Measurements from ENCODE around the gene TOX4.
"Not testable (repeated sequence)": the region's sequence is repeated elsewhere in the genome, so short reads cannot be mapped to it uniquely, and the experiment has no call there.

The TOX4 gene

DNA sequence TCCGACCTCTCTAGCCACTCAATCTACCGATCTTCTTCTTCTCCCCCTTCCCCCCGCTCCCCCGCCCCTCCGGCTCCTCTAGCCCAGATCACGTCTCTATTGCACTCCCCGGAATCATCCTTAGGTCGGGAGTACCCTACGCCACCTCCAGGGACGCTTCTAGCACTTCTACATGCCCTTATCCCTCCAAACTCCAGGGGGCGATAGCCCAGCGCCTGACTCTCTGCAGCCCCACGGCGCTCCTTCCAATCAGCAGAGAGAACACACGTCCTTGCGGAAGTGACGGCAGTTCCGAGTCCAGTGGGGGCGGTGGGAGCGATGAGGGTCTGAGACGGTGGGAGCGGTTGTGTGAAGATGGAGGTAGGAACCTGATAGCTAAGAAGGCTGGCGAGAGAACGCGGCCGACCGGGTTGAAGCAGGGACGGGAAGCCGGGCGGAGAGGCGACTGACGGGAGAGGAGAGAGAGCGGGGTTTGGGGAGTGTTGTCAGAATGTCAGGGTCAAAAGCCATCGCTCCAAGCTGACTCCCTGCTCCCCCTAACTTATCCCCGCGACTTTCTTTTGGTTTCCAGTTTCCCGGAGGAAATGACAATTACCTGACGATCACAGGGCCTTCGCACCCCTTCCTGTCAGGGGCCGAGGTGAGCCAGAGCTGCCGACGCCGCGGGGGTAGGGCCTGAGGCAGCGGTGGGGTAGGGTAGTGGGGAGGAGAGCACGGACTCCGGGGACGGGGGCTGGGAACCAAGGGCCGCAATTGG, at the start of gene TOX4, which contains the start of gene RAB2B:
Gene TOX4, plus strand, starts transcription at position 271 of the 757 bp plus-strand sequence. Its CDS starts 84 bp downstream, at position 355.
Gene RAB2B, minus strand, starts transcription at position 35 of the 757 bp plus-strand sequence. CDS start 87 bp downstream, outside the sequence.
- DNase-seq, result peak; percentile 99

DNA sequence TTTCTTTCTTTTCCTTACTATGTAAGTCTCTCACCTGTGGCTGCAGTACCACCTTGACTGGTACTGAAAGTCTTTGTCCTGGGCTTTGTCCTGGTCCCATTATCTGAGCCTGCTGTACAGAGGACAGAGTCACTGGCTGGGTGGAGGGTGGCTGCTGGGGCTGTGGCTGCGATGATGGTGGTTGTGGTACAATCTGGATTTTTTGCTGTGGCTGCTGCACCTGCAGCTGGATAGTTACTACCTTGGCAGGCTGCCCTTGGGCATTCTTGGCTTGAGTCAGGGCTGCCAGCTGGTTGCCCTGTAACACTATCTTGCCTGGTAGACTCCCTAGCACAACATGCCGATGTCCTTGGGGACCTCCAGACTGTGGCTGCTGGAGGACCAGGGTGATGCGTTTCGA, 48.1 kb upstream of the TOX4 start:
- no peak for DNase-seq

DNA sequence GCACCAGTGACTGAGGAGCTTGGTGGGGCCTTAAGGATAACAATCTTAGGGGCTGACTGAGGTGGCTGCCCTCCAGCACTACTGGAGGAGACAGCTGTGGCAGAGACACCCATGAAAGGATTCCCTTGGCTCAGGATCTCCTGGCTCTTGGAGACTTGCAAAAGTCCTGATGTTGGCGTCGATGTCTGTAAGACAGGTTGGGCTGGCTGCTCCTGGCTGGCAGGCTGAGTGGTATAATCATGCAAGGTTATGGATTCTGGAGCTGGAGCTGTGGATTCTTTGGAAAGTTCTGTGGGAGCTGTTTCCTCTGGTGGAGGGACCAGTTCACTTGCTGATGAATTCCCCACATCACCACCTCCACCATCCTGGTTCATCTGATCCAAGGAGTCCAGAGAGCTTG, 45.9 kb upstream of the TOX4 start:
- no peak for DNase-seq

DNA sequence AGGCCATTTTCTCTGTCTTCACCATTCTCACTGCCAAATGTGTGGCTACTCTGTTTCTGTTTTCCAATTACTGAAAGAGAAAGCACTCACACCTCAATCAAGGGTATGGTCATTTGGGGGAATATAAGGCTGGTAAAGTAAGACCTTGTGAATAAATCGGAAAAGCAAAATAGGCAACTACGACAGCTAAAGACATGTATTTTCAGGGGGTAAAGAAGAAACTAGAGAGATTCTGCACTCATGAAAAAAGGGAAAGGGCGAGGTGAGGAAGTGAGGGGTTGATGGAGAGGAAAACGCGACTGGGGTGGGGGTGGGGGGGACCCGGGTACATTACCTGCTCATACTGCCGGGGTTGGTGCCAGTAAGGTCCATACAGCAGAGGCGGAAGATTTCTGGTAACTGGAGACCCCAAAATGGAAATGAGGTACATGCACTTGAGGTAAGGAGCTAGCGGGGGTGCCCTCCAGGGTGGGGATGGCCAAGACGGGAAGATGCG, 40.4 kb upstream of the TOX4 start:
- DNase-seq, result no peak

DNA sequence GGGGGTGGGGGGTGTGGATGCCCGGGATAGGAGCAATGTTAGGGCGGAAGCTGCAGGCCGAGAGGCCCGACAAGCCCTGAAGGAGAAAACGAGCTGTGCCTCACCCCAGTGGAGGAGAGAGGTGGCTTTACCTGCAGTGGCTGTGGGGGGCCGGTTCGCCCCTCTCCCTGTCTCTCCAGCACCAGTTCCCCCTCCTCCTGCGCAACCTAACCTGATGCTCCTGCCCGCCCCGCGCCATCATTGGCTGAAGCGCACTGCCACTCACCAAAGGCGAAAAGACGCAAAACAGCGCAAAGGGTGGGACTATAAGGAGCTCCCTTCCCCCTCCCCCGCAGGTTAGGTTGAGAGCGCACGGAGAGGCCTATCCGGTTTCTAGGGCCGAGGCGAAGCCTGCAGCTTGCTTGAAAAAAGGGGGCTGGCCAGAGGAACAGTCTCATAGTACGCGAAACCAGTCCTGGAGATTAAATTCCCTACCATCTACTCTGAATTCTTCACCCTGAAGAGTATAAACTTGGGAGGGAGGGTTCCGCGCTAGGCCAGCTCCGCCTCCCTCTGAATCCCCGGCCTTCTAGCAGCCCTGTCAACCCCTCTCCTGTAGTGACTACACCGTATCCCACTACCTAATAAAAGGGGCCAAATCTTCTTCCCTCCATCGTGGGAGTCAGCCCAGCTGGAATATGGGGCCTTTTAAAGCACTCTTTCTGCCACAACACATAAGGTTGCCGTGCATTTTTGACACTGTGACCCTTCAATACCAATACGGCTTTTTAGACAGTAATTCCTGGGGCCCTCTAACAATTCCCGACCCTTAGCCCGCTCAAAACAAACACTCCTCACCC, 39.7 kb upstream of the TOX4 start:
- DNase-seq, result peak; percentile 99

DNA sequence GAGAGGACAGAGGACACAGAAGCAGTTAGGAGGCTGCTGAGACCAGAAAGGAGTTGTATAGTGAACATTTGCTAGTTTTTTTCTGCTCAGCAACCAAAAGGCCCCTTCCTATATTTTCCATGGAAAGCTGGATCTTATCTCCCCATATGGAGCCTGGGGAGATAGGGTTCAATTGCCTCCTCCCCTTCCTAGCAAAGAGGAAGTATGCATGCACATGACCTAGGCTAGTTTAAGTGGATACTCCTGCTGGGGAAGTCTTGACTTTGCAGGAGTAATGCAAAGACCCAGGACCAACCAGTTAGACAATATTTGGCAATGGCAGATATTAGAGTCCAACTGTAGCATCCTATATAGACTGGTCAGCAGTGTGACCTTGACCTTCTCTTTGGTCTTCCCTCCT, 36.1 kb upstream of the TOX4 start:
- no peak for DNase-seq

DNA sequence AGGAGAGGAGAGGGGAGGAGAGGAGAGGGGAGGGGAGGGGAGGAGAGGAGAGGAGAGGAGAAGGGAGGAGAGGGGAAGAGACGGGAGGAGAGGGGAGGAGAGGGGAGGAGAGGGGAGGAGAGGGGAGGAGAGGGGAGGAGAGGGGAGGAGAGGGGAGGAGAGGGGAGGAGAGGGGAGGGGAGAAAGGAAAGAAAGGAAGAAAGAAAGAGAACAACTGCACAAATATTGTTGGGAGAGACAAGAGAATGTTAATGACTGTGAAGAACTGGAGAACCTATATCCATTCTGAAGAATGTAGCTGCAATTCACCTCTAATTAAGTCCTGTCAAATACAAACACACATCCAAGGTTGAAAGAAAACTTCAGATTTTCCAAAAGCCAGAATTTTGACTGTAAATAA, 34.3 kb upstream of the TOX4 start:
- DNase-seq, result not testable (repeated sequence)

DNA sequence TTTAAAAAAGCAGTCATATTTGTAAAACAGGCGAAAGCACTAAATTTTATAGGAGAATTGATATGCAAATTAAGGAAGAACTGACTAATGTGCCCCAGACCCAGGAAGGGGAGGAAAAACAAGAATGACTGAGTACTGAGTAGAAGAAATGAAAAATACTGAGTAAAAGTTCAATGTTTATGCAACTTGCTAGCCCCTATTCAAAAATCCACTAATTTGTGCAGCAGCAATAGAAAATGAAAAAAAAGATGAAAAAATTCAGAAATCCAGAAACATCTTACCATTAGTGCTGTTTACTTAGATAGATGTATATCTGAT, 27.1 kb upstream of the TOX4 start:
- DNase-seq, result no peak

DNA sequence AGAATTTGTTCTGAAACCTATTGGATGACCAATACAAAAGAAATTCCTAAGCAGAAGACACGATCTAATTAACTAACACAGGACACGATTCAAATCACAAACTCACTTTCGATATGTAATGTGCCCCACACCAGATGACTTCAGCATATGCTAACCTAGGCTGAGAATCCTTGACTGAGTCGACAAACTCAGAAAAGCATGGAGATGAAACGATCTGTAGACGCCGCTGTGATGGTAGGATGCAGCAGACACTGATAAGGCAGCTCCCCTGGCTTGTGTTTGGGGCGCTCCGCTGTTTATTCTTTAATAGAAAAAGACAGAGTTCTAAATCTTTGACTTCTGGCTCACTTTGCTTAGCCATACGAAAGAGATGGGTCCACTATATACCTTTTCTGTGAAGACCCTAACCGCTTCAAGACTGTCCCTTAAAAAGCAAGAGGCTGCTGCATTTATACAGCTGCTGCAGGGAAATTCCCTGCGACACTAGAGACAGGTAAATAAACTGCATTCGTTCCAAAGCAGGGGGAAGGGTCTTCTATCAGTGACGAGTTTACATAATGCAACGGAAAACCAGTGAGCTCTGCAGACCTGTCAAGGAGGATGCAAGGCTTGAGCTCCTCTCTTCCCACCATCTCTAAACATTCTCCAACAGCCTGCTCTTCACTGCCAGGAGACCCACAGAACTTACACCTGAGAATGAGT, 22.0 kb upstream of the TOX4 start:
- DNase-seq, result no peak

DNA sequence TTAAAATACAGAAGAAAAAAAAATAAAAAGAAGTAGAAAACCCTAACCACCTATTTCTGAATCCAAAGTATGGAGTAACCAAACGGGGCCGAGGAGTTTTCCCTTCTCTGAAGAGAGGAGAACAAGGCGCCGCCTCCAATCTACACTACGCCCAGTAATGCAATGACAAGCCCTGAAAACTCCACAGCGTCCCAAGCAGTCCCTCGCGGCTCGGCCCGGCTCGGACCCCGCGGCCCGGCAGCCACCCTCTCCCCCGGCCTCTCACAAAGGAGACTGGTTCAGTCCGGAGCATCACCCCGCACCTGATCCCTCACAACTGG, 21.4 kb upstream of the TOX4 start:
- DNase-seq, result no peak

DNA sequence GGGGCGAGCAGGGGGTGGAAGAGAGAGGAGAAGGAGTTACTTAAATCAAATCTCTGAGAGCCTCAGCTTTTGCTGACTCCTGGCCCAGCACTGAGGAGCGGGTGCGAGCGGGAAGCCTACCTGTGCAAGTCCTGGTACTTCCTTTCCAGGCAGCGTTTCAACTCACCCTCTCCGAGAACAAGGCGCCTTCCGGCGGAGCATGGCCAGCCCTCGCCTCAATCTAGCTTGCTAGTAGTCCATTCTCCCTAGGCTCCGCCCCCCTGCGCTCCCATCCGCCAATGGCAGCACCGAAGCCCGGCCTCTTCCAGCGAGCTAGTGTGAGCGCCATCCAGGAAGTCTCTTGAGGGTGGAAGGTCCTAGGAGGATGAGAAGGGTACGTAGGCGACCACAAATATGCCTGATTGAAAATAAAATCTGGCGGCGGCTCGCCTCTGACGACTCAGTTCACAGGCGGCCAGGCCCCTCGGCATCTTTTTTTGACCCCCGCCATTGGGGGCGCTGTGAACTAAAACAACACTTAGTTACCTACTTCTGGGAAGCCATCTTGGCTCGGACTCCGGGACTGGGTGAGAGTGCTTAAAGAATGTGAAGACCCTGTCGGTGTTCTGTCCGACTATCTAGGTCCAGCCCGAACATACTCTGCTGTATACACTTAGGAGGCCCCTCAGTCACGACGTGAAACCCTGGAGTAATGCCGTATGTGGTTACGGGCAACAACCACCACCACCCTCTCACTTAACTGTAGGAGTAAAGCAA, 20.9 kb upstream of the TOX4 start, which contains the start of gene CHD8:
Gene CHD8, minus strand, starts transcription at position 212 of the 756 bp plus-strand sequence. CDS start 24,480 bp downstream, outside the sequence.
- peak; percentile 100 for DNase-seq

DNA sequence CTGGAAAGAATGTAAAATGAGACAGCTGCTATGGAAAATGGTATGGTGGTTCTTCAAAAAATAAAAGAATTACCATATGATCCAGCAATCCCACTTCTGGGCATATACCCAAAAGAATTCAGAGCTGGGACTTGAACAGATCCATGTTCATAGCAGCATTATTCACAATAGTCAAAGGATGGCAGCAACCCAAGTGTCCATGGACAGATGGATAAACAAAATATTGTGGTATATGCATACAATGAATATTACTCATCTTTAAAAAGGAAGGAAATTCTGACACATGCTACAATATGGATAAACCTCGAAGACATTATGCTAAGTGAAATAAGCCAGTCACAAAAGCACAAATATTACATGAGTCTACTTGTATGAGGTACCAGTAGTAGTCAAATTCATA, 9.4 kb upstream of the TOX4 start:
- DNase-seq, result no peak

DNA sequence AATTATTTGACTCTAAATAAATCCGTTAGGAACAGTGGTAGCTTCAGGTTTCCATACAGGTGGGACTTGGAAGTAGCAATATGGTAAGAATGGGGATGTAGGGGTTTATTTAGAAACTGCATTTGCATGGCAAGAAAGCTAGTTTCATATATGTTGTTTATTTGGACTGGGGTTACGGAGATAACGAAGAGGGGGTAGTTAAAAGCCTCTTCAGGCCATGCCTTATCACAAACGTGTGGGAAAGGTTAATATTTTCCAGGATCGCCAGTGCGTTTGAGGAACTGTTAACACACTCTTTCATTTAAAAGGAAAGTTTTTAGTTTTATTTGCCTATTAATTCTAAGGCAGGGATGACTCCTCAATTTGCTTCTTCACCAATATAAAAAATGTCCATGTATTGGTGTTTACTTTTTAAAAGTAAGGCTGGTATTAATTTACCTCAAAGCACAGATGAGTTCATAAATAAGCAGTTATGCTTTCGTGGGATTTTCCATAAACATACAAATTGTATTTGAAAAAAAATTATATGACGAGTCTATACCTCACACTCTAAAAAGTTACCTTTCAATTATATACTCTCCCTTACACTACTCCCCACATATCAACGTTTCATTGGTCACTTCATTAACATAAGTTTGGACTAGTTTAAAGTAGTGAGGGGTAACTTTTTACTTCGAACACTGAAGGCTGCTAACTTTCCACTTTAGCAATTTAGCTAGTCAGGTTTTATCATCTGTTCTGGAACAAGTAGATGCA, 1.1 kb upstream of the TOX4 start:
- DNase-seq, result no peak

DNA sequence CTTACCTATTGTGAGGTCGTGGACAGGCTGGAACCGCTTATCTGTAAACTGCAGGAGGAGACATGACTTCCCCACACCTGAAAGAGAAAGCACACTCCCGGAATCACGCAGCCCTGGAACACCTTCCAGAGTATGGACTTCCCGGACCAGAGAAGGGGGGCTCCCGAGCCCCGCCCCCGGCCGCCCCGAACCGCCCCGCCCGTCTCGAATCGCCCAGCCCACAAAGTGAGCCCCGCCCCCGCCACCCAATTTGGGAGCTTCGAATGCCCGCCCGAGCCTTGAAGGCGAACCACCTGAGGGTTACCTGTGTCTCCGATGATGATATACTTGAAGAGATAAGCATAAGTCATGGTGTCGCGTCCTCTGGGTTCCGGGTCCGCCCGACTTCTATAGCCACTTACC, 471 bp upstream of the TOX4 start:
- DNase-seq, result no peak

DNA sequence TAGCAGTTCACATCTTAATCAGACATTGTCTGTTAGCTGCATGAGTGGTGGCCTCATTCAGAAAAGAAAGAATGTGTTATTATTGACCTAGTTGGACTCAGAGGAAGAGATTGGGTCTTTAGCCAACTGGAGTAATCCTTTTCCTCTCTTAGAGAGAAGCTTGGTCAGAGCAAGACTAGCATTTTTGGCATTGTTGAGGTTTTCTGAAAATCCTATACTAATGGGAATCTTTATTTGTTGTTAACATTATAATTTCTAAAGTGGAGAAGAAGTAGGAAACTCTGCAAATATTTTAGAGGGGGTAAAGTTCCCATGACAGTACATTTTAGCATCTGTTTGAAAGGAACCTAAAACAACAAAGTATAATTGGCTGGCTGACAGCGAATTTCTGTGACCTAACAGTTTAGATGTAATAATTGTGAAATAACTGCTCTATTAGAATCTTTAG, 9.7 kb downstream of the TOX4 start:
- no peak for DNase-seq

DNA sequence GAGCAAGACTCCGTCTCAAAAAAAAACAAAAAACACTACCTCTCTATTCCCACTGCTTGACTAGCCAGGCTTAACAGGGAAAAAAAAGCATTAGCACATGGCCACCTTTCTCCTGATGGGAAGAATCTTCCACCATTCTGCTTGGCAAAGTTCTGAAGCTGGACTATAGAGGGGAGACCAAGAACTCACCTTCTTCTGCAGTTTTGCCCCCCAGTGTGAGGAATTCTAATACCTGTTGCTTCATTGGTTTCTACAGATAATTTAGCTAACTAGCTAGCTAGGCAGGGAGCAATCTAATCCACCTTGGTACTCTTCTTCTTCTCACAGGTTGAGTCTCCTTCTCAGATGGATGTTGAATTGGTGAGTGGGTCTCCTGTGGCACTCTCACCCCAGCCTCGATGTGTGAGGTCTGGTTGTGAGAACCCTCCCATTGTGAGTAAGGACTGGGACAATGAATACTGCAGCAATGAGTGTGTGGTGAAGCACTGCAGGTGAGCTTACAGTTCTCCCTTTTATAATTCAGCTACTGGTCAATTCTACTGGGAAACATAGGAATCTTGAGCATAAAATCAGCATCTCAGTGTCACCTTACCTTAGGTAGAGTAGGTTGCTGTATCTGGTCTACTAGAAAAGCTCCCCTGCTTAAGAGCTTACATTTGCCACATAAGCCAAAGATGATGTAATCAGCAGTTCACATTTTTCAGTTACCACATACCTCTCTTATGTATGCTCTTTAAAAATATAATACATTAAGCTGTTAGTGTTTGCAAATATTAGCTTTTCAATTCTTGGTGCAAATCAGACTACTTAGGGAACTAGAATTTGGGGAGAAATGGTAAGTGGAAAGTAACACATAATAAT, 18.1 kb downstream of the TOX4 start:
- DNase-seq, result no peak

DNA sequence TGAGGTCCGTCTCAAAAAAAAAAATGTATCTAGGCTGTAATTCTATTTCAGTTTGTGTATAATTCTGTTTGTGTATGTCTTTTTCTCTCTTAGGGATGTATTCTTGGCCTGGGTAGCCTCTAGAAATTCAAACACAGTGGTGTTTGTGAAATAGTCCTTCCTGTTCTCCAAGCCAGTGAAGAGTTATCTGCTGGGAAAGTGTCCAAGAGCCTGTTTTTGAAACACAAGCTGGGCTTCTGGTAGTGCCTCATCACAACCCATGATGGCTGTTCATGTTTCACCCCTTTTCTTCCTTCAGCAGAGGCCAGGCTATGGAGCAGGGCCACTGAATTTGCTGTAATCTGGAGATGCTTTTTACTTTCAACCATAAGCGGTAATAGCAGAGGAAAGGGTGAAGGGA, 19.5 kb downstream of the TOX4 start:
- no peak for DNase-seq

DNA sequence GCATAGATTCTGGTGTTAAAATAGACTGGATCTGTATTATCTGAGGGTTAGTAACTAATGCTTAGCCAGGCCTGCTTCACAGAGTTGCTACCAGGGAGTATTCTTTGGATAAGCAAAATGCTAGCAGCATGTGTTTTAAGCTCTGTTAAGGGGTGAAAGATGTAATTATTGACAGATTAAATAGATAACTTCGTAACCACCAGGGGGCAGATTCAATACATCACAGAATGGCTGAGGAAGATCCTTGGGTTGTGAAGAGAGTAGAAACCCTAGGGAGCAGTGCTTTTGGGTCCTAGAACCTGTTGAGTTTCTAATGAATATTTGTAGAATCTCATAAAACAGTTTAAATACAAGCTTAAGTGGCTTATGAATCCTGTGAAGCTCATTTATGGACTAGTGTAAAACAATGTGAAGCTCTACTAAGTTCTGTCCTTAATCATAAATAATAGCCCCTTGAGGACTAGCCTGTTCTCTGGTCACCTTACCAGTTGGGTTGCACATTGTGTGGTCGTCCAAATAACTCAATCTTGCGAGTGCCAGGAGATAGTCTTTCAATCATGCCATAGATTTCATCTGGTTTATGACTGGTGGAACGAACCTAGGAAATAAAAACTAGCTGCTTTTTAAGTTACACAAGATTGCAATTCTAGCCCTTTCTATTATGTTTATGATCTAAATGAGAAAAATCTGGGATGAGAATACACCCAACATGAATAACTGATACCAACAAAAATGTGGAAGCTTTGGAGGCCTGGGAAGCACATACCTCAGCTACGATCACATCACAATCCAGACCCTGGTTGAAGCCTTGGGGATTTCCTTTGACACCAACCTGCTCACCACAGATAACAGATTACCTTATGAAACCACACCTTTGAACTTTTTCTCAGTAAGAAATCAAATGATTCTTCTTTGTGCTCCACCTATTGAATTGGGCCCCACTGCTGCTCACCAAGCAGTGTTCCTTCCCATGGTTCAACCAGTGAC, 21.8 kb downstream of the TOX4 start:
- no peak for DNase-seq

DNA sequence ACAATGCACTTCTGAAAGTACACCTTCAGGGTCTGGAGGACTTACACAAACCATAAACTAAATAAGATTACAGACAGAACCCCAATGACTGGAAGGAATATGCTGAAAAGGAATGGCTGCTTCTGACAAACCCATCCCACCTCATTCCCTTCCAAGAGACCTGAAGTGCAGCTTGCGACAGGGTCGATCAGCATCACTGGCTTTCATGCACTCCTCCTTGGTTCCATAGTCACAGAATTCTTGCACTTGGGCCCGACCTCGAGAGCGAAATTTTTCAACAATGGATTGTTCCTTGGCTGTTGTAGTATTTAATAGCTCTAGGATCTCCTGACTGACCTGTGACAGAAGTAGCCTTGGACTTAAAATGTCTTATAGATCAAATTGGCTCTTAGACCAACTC, 24.6 kb downstream of the TOX4 start:
- no peak for DNase-seq

DNA sequence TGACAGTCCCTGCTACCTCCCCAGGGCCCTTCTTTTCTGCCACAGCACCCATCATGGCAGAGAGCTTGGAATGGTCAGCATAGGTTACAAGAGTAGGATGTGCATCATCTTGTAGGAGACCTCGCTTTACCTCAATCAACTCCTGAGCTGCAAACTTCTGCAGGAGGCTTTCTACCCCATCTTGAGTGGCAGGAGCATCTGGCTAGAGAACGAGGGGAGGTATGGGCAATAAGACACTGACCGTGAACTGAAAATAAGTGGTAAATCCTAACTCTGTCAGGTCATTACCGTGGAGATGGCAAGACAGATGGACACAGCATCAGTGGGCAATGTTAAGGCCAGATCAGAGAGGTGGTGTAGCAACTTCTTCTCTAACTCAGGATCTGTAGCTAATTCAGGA, 26.4 kb downstream of the TOX4 start:
- DNase-seq, result no peak

Data from left hindlimb (tissue), 1 donor.